ENCODE measurements around the gene KRT7. TPM values are rescaled to one million over a fixed set of nuclear protein-coding genes. Genes with fewer than 3 reads are reported as not detected.

Gene KRT7
- polyA plus RNA-seq, 1 of the 3 experiments (the other 2 are of a cell fraction) = 5.4 TPM

- TF ChIP-seq FOXJ3 (CRISPR knock-in tag; IDR thresholded peaks at IDR 0.05) (peak; percentile 67; the same call in 1 of the 2 replicates), RAD21 (IDR thresholded peaks at IDR 0.05; ENCODE audit: low read length) (no peak), RXRA (IDR thresholded peaks at IDR 0.05; ENCODE audit: borderline replicate concordance, low read depth) (no peak), MEF2A (IDR thresholded peaks at IDR 0.05; ENCODE audit: borderline replicate concordance, low read depth) (no peak), ZBTB33 (IDR thresholded peaks at IDR 0.05; ENCODE audit: borderline replicate concordance, low read depth) (no peak), GATA2 (CRISPR knock-in tag; IDR thresholded peaks at IDR 0.05) (peak; percentile 85), RCOR1 (IDR thresholded peaks at IDR 0.05; ENCODE audit: low read length) (0 out of 2 replicates have a peak, but pooled peaks have one; percentile 52), FOXM1 (IDR thresholded peaks at IDR 0.05; ENCODE audit: low read depth) (no peak), JUND (IDR thresholded peaks at IDR 0.05) (no peak), SMC3 (IDR thresholded peaks at IDR 0.05; ENCODE audit: low read depth, low read length) (no peak), SIN3A (IDR thresholded peaks at IDR 0.05; ENCODE audit: borderline replicate concordance, low read depth, low read length) (no peak), EZH2phosphoT487 (IDR thresholded peaks at IDR 0.05; ENCODE audit: borderline replicate concordance, low read depth) (no peak)
Measured at GRCh38 chr12:52203079-52203921, 29.7 kb upstream of the KRT7 start (continued).

GRCh38 chr12:52204095-52204930 lies 28.7 kb upstream of the KRT7 start:
- H3K9me2 ChIP-seq = no peaks in the 10 kb centered on the region
- no peak overlapping the region for H3K4me3 ChIP-seq (ENCODE audit: low read depth in 2 of 2, low read length in 1 of 2)
- H3K79me2 ChIP-seq (ENCODE audit: insufficient read depth) = no peaks in the 10 kb centered on the region
- H4K20me1 ChIP-seq (ENCODE audit: insufficient read depth) = no peaks in the 10 kb centered on the region
- ChIA-PET CTCF (interaction anchor here (0.9 to 1.6 kb wide), 3 partner anchors 16 to 123 kb away, joined by 3 to 6 read pairs (median 3); no protein-coding TSS in a partner anchor), POLR2A (interaction anchor here (6.7 kb wide), 1 partner anchor 19 kb away, joined by 53 read pairs; no protein-coding TSS in a partner anchor)
- no peak overlapping the region for H3K9ac ChIP-seq
- H3F3A ChIP-seq (replicated peaks; ENCODE audit: insufficient read depth) = peaks cover 20% of the 10 kb centered on the region
- no peaks in the 10 kb centered on the region for H3K36me3 ChIP-seq (replicated peaks in 1 of 2; ENCODE audit: control insufficient read depth in 1 of 2, insufficient read depth in 2 of 2, low read length in 1 of 2)
- H3K27ac ChIP-seq (ENCODE audit: low read depth in 2 of 2, low read length in 1 of 2) = peak overlapping the region; percentile 49 to 100
- H3K27me3 ChIP-seq (ENCODE audit: insufficient read depth) = no peaks in the 10 kb centered on the region
- H3K4me2 ChIP-seq = 0 out of 2 replicates have a peak overlapping the region, but pooled peaks have one; percentile 10
- DNase-seq = no peak
- WGBS (ENCODE audit: low lambda C conversion rate) = 82% methylated on average over 17 of the region's 18 CpGs
- H3K9me3 ChIP-seq = no peaks in the 10 kb centered on the region
- H3K4me1 ChIP-seq (ENCODE audit: control insufficient read depth in 1 of 2, insufficient read depth in 2 of 2, low read depth in 1 of 2, low read length in 1 of 2) = peaks cover 34 to 84% of the 10 kb centered on the region in 2 experiments
- H2AFZ ChIP-seq (ENCODE audit: low read depth) = no peak overlapping the region; the same call in 1 of the 2 replicates
- TF ChIP-seq USF2 (IDR thresholded peaks at IDR 0.05; ENCODE audit: borderline replicate concordance, low read depth, low read length) = no peak
- no peak for TF ChIP-seq MAX (IDR thresholded peaks at IDR 0.05; ENCODE audit: low read depth)
- no peak for TF ChIP-seq TEAD4 (IDR thresholded peaks at IDR 0.05; ENCODE audit: borderline replicate concordance, insufficient read depth)
- no peak for TF ChIP-seq GABPA (IDR thresholded peaks at IDR 0.05; ENCODE audit: low read depth)
- no peak for TF ChIP-seq REST (IDR thresholded peaks at IDR 0.05; ENCODE audit: low read depth, low read length)
- no peak for TF ChIP-seq TAF1 (IDR thresholded peaks at IDR 0.05; ENCODE audit: borderline replicate concordance, low read depth, low read length)
- TF ChIP-seq CTCF (IDR thresholded peaks at IDR 0.05) = no peak
- TF ChIP-seq FOSL2 (IDR thresholded peaks at IDR 0.05; ENCODE audit: borderline replicate concordance, low read depth) = peak; percentile 66; the same call in 1 of the 2 replicates

Data from SK-N-SH (cell line).